HCT116 (cell line): ENCODE measurements around the gene LTA4H. TPM values are rescaled to one million over a fixed set of nuclear protein-coding genes. Genes with fewer than 3 reads are reported as not detected.

ENCODE experiments used
- ATAC-seq: fragments of 200-7000 bp; cut with Tn5 transposase; 2 replicates; pipeline ENCODE4 v1.9.1; 2020; ENCODE audit warnings: mild to moderate bottlenecking, moderate library complexity
- BruUV-seq: library from RNA; stranded (reverse); fragments of 400-500 nt; replicated peaks from 2 replicates; lab custom pipeline; 2021; lab: Mats Ljungman, UMichigan
- CTCF ChIA-PET: fragments of 300-600 bp; sonication (Branson Sonifier 250); formaldehyde crosslinking; loops from one replicate; lab custom pipeline; 2021; ENCODE audit warnings: antibody characterized with exemption; lab: Charles Lee
- POLR2A ChIA-PET: fragments of 300-600, 350-600 bp; sonication (Branson Sonifier 250); formaldehyde crosslinking; loops from one replicate; lab custom pipeline; 2021; ENCODE audit warnings: antibody characterized with exemption; lab: Charles Lee
- RAD21 ChIA-PET, 2 experiments: fragments of 300-600 bp; sonication (Branson Sonifier 250); formaldehyde crosslinking; loops; one replicate each; lab custom pipeline; 2023; ENCODE audit warnings: low total read pairs in 2 of 2; ENCODE audit not compliant: uncharacterized antibody in 2 of 2, unreplicated experiment in 2 of 2, low non-redundant PET in 1 of 2; lab: Charles Lee
- DNase-seq: peaks from one replicate; pipeline ENCODE4 v3.0.0-alpha.2; 2010; ENCODE audit warnings: low read depth, low spot score
- H2AFZ ChIP-seq: fragments of 200-600 bp; shearing (Covaris generic), sonication (generic); 2 replicates; pipeline ENCODE4 v1.6.1; 2017; ENCODE audit warnings: low read depth, mixed run types, mixed read lengths, antibody characterized with exemption, low read length; ENCODE audit not compliant: poor library complexity, severe bottlenecking
- H3K27ac ChIP-seq: 2 replicates; pipeline ENCODE4 v1.5.1; 2012; ENCODE audit warnings: low read depth, low read length
- H3K27me3 ChIP-seq: fragments of 200-600 bp; sonication (generic); 2 replicates; pipeline ENCODE4 v1.6.1; 2016; ENCODE audit warnings: mixed run types, low read length, mixed read lengths; ENCODE audit not compliant: insufficient read depth
- H3K36me3 ChIP-seq, 2 experiments: fragments of 200-500 bp in 1 of 2; fragments of 200-600 bp in 1 of 2; sonication (Bioruptor generic) in 1 of 2; sonication (generic) in 1 of 2; 2 replicates each; pipeline versions ENCODE4 v1.5.1 to v1.6.1; 2014 to 2016; ENCODE audit warnings: low read length in 2 of 2, inconsistent platforms in 1 of 2, mixed read lengths in 1 of 2, mixed run types in 1 of 2; ENCODE audit not compliant: insufficient read depth in 2 of 2, control insufficient read depth in 1 of 2
- H3K4me1 ChIP-seq, 2 experiments: fragments of 200-600 bp in 1 of 2; sonication (generic) in 1 of 2; 2 replicates each; pipeline versions ENCODE4 v1.5.1 to v1.6.1; 2012 to 2017; ENCODE audit warnings: low read length in 2 of 2, inconsistent platforms in 1 of 2, mild to moderate bottlenecking in 1 of 2, mixed read lengths in 1 of 2, mixed run types in 1 of 2, moderate library complexity in 1 of 2; ENCODE audit not compliant: insufficient read depth in 2 of 2, control insufficient read depth in 1 of 2
- H3K4me2 ChIP-seq: fragments of 200-600 bp; sonication (generic); 2 replicates; pipeline ENCODE4 v1.6.1; 2017; ENCODE audit warnings: mixed run types, low read length, mixed read lengths
- H3K4me3 ChIP-seq, 2 experiments: fragments of 200-600 bp in 1 of 2; sonication (generic) in 1 of 2; replicated peaks in 1 of 2; 2 replicates each; pipeline ENCODE4 v1.5.1; 2011 to 2016; ENCODE audit warnings: low read length in 2 of 2, control low read depth in 1 of 2, low read depth in 1 of 2, mild to moderate bottlenecking in 1 of 2, mixed read lengths in 1 of 2, mixed run types in 1 of 2
- H3K79me2 ChIP-seq: fragments of 200-600 bp; sonication (generic); 2 replicates; pipeline ENCODE4 v1.6.1; 2017; ENCODE audit warnings: mild to moderate bottlenecking, mixed run types, low read length, moderate library complexity, mixed read lengths; ENCODE audit not compliant: insufficient read depth
- H3K9ac ChIP-seq: fragments of 200-600 bp; sonication (generic); 2 replicates; pipeline ENCODE4 v1.6.1; 2016; ENCODE audit warnings: low read length, mixed read lengths
- H3K9me2 ChIP-seq: fragments of 200-600 bp; sonication (generic), shearing (Covaris generic); 2 replicates; pipeline ENCODE4 v1.6.1; 2017; ENCODE audit warnings: mixed run types, mild to moderate bottlenecking, moderate library complexity; ENCODE audit not compliant: insufficient read depth
- H3K9me3 ChIP-seq, 2 experiments: fragments of 200-500 bp in 1 of 2; fragments of 200-600 bp in 1 of 2; sonication (Bioruptor generic) in 1 of 2; sonication (generic) in 1 of 2; 2 replicates each; pipeline ENCODE4 v1.6.1; 2014 to 2017; ENCODE audit warnings: low read length in 2 of 2, mixed read lengths in 2 of 2, inconsistent platforms in 1 of 2, low read depth in 1 of 2, mild to moderate bottlenecking in 1 of 2, mixed run types in 1 of 2, moderate library complexity in 1 of 2; ENCODE audit not compliant: control insufficient read depth in 1 of 2, insufficient read depth in 1 of 2
- H4K20me1 ChIP-seq: fragments of 200-600 bp; sonication (generic), shearing (Covaris generic); 2 replicates; pipeline ENCODE4 v1.6.1; 2017; ENCODE audit warnings: mixed run types, mild to moderate bottlenecking, moderate library complexity; ENCODE audit not compliant: insufficient read depth
- ATF3 ChIP-seq: IDR thresholded peaks from 2 replicates; pipeline ENCODE4 v1.6.1; 2012
- CBX3 ChIP-seq: IDR thresholded peaks from 2 replicates; pipeline ENCODE4 v1.6.1; 2012; ENCODE audit warnings: low read depth
- CTCF ChIP-seq, 3 experiments: fragments of 200-600 bp in 1 of 3; sonication (generic) in 1 of 3; IDR thresholded peaks in 2 of 3; conservative IDR thresholded peaks in 1 of 3; 2 replicates each; pipeline ENCODE4 v1.5.1; 2012 to 2017; ENCODE audit warnings: low read depth in 2 of 3, low read length in 2 of 3, antibody characterized with exemption in 1 of 3, borderline replicate concordance in 1 of 3, control low read depth in 1 of 3, mild to moderate bottlenecking in 1 of 3, mixed read lengths in 1 of 3, mixed run types in 1 of 3, moderate library complexity in 1 of 3; ENCODE audit not compliant: insufficient read depth in 1 of 3
- EGR1 ChIP-seq: IDR thresholded peaks from 2 replicates; pipeline ENCODE4 v1.6.1; 2012; ENCODE audit warnings: low read depth
- ELF1 ChIP-seq: IDR thresholded peaks from 2 replicates; pipeline ENCODE4 v1.6.1; 2012; ENCODE audit warnings: low read depth, borderline replicate concordance
- EZH2 ChIP-seq: fragments of 200-600 bp; sonication (generic); IDR thresholded peaks from 2 replicates; pipeline ENCODE4 v1.6.1; 2017; ENCODE audit warnings: antibody characterized with exemption, mixed run types
- EZH2phosphoT487 ChIP-seq: fragments of 200-600 bp; IDR thresholded peaks from 2 replicates; pipeline ENCODE4 v1.6.1; 2018; ENCODE audit warnings: antibody characterized with exemption, borderline replicate concordance
- FOSL1 ChIP-seq: IDR thresholded peaks from 2 replicates; pipeline ENCODE4 v1.6.1; 2012; ENCODE audit warnings: low read depth
- JUND ChIP-seq: IDR thresholded peaks from 2 replicates; pipeline ENCODE4 v1.6.1; 2012
- POLR2A ChIP-seq: IDR thresholded peaks from 2 replicates; pipeline ENCODE4 v1.7.0; 2011; ENCODE audit warnings: borderline replicate concordance; ENCODE audit not compliant: insufficient read depth, insufficient read length; ENCODE audit errors: extremely low read depth
- RAD21 ChIP-seq: IDR thresholded peaks from 2 replicates; pipeline ENCODE4 v1.6.1; 2012; ENCODE audit warnings: low read depth, mild to moderate bottlenecking
- REST ChIP-seq: IDR thresholded peaks from 2 replicates; pipeline ENCODE4 v1.6.1; 2012; ENCODE audit warnings: low read depth
- SP1 ChIP-seq: IDR thresholded peaks from 2 replicates; pipeline ENCODE4 v1.6.1; 2012; ENCODE audit warnings: low read depth
- SRF ChIP-seq: IDR thresholded peaks from 2 replicates; pipeline ENCODE4 v1.6.1; 2012; ENCODE audit warnings: low read depth
- TCF7L2 ChIP-seq: IDR thresholded peaks from 2 replicates; pipeline ENCODE4 v1.7.0; 2011; ENCODE audit warnings: borderline replicate concordance, inconsistent platforms; ENCODE audit not compliant: insufficient read depth, insufficient read length; ENCODE audit errors: extremely low read depth
- YY1 ChIP-seq: IDR thresholded peaks from 2 replicates; pipeline ENCODE4 v1.6.1; 2011; ENCODE audit warnings: low read length, low read depth, moderate library complexity, mild to moderate bottlenecking; ENCODE audit not compliant: insufficient replicate concordance; ENCODE audit errors: extremely low read depth
- ZBTB33 ChIP-seq: IDR thresholded peaks from 2 replicates; pipeline ENCODE4 v1.6.1; 2011; ENCODE audit warnings: mild to moderate bottlenecking, low read length, moderate library complexity; ENCODE audit not compliant: insufficient replicate concordance; ENCODE audit errors: extremely low read depth
- intact Hi-C: fragments of 100-400 bp; cut with micrococcal nuclease; formaldehyde crosslinking; loops from 2 replicates; pipeline ENCODE4 v1.10.0; 2022
- total RNA-seq: library from RNA; stranded (reverse); gene quantifications from one replicate; pipeline ENCODE4 v1.2.1, GENCODE V29; 2021; ENCODE audit not compliant: unreplicated experiment

LTA4H gene
- total RNA-seq, 1 experiment from 2014 or later = 163 TPM

- Histone ChIP-seq H3K36me3 (no peaks in the 10 kb centered on the region), H3K9ac (no peak overlapping the region), H3K79me2 (no peaks in the 10 kb centered on the region), H2AFZ (peak overlapping the region; percentile 7), H3K4me1 (no peaks in the 10 kb centered on the region), H3K4me3 (no peak overlapping the region), H4K20me1 (no peaks in the 10 kb centered on the region), H3K9me2 (no peaks in the 10 kb centered on the region)
- intact Hi-C loops = no loop called here
- BruUV-seq = no TSS peak
- no peak for DNase-seq
- ChIA-PET CTCF (interaction anchor here (0.7 to 2.3 kb wide), 7 partner anchors 9 to 458 kb away, joined by 3 to 8 read pairs (median 4); no protein-coding TSS in a partner anchor), RAD21 (interaction anchor here in 1 of 2 experiments (0.7 kb wide), 1 partner anchor 152 kb away, joined by 3 read pairs; no protein-coding TSS in a partner anchor), POLR2A (no interaction called here)
- ATAC-seq = 0 out of 2 replicates have a peak, but pooled peaks have one; percentile 15
- TF ChIP-seq SP1 (no peak), SRF (no peak), CBX3 (no peak), CTCF (IDR thresholded peaks at IDR 0.05 in 2 of 3, conservative IDR thresholded peaks at IDR 0.05 in 1 of 3; ENCODE audit: borderline replicate concordance in 1 of 3, insufficient read depth in 1 of 3, low read depth in 2 of 3, low read length in 2 of 3) (peak in 2 of 3 experiments; percentile 10 to 40; a peak in 1 of 6 replicates), TCF7L2 (no peak), YY1 (no peak), FOSL1 (no peak), EGR1 (no peak), JUND (no peak), EZH2phosphoT487 (no peak), EZH2 (no peak), RAD21 (peak; percentile 68), ATF3 (no peak), REST (no peak), POLR2A (no peak), ZBTB33 (no peak), ELF1 (no peak)
- TF ChIP-seq, all 23 proteins: peak for 2
- H3K4me2 ChIP-seq = no peak overlapping the region
- no peaks in the 10 kb centered on the region for H3K9me3 ChIP-seq
- no peak overlapping the region for H3K27ac ChIP-seq
- no peaks in the 10 kb centered on the region for H3K27me3 ChIP-seq
Observed at GRCh38 chr12:96057986-96058553, 22.7 kb upstream of the LTA4H start.
